MM.1S (cell line): Measurements from ENCODE around the gene CFAP73.

Experiments used
- EZH2 ChIP-seq: fragments of 300-600 bp; sonication (generic); optimal IDR thresholded peaks from 2 replicates; pipeline ENCODE3; 2017; ENCODE audit warnings: low read depth, mild to moderate bottlenecking, antibody characterized with exemption, low read length, mixed read lengths
- TF ChIP-seq, protein P1 (sequence below): fragments of 300-600 bp; sonication (generic); IDR thresholded peaks from 2 replicates; pipeline ENCODE4 v1.5.1; 2016; ENCODE audit warnings: antibody characterized with exemption, low read length, mixed read lengths

DNA sequence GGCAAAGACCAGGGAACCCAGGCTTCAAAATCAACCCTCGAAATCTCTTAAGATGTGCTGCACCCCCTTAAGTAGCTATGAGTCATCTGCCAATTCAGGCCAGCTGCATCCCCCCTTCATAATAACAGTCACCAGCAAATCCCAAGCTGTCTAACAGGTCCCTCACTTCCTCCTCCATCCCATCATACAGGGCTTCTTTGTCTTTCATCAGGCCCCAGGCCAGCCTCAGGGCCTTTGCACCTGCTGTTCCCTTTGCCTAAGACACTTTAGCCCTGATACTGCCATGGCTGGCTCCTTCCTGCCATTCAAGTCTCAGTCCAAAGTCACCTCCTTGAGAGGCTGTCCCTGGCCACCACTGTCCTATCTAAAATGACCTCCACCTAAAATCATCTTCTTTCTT, 18.0 kb upstream of the CFAP73 start:
- no peak for TF ChIP-seq EZH2
- TF ChIP-seq, protein P1, sequence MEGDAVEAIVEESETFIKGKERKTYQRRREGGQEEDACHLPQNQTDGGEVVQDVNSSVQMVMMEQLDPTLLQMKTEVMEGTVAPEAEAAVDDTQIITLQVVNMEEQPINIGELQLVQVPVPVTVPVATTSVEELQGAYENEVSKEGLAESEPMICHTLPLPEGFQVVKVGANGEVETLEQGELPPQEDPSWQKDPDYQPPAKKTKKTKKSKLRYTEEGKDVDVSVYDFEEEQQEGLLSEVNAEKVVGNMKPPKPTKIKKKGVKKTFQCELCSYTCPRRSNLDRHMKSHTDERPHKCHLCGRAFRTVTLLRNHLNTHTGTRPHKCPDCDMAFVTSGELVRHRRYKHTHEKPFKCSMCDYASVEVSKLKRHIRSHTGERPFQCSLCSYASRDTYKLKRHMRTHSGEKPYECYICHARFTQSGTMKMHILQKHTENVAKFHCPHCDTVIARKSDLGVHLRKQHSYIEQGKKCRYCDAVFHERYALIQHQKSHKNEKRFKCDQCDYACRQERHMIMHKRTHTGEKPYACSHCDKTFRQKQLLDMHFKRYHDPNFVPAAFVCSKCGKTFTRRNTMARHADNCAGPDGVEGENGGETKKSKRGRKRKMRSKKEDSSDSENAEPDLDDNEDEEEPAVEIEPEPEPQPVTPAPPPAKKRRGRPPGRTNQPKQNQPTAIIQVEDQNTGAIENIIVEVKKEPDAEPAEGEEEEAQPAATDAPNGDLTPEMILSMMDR = no peak
